Hindlimb muscle (tissue), 1 donor: ENCODE measurements around the gene VCL. TPM values are rescaled to one million over a fixed set of nuclear protein-coding genes. Genes with fewer than 3 reads are reported as not detected.
"Not testable (repeated sequence)": the region's sequence is repeated elsewhere in the genome, so short reads cannot be mapped to it uniquely, and the experiment has no call there.

Experiments
- DNase-seq: peaks from one replicate; pipeline ENCODE4 v3.0.0-alpha.2; 2013
- polyA plus RNA-seq: library from polyadenylated mRNA; unstranded; fragments of 120-200 nt; gene quantifications from one replicate; pipeline ENCODE4 v1.2.1, GENCODE V29; 2013; ENCODE audit not compliant: insufficient read length

The VCL gene
- polyA plus RNA-seq, 1 donor, result 164 TPM

GRCh38 chr10:73973427-73973826, 24.5 kb upstream of the VCL start:
- DNase-seq, result no peak

GRCh38 chr10:73974309-73974946, 23.5 kb upstream of the VCL start:
- no peak for DNase-seq

GRCh38 chr10:73975388-73975787, 22.5 kb upstream of the VCL start:
- DNase-seq, result no peak

GRCh38 chr10:73979141-73979808, 18.6 kb upstream of the VCL start:
- DNase-seq, result no peak

- no peak for DNase-seq
Observed at GRCh38 chr10:73979809-73980433, 18.0 kb upstream of the VCL start.

GRCh38 chr10:73981812-73982211, 16.1 kb upstream of the VCL start:
- no peak for DNase-seq

GRCh38 chr10:73983096-73984047, 14.5 kb upstream of the VCL start:
- DNase-seq, result no peak

- DNase-seq, result no peak
Observed at GRCh38 chr10:73989594-73990150, 8.2 kb upstream of the VCL start.

- DNase-seq, result no peak
Observed at GRCh38 chr10:73991203-73991883, 6.6 kb upstream of the VCL start.

- DNase-seq, result no peak
Observed at GRCh38 chr10:73991884-73992245, 6.1 kb upstream of the VCL start.

GRCh38 chr10:73992899-73993788, 4.8 kb upstream of the VCL start:
- no peak for DNase-seq

GRCh38 chr10:73995035-73995358, 2.9 kb upstream of the VCL start:
- DNase-seq, result no peak

- no peak for DNase-seq
Observed at GRCh38 chr10:73997461-73997786, 492 bp upstream of the VCL start.

- DNase-seq, result peak; percentile 32
Observed at GRCh38 chr10:73998623-73998928, 660 bp downstream of the VCL start.

GRCh38 chr10:73998929-73999691, 1.2 kb downstream of the VCL start:
- DNase-seq, result peak; percentile 73

GRCh38 chr10:73999703-74000102, 1.8 kb downstream of the VCL start:
- DNase-seq, result peak; percentile 52

- DNase-seq, result not testable (repeated sequence)
Observed at GRCh38 chr10:74000244-74000643, 2.3 kb downstream of the VCL start.

GRCh38 chr10:74000892-74001669, 3.2 kb downstream of the VCL start:
- no peak for DNase-seq

- DNase-seq, result no peak
Observed at GRCh38 chr10:74006269-74006668, 8.4 kb downstream of the VCL start.

- DNase-seq, result no peak
Observed at GRCh38 chr10:74008212-74008731, 10.4 kb downstream of the VCL start.
